Fibroblast of lung (primary cell): ENCODE data around the gene GRAMD4.

Experiments
- EZH2 ChIP-seq: IDR thresholded peaks from 2 replicates; pipeline ENCODE4 v1.5.1; 2012; ENCODE audit warnings: low read length, control low read depth, mild to moderate bottlenecking; ENCODE audit errors: missing control alignments
- TF ChIP-seq, protein P1 (sequence below), 2 donors: IDR thresholded peaks in 1 of 2; conservative IDR thresholded peaks in 1 of 2; 1 replicate in 1 of 2; 2 replicates in 1 of 2; pipeline ENCODE4 v1.5.1; 2011 to 2012; ENCODE audit warnings: low read length in 2 of 2, control low read depth in 1 of 2, inconsistent platforms in 1 of 2, low read depth in 1 of 2, mild to moderate bottlenecking in 1 of 2

DNA sequence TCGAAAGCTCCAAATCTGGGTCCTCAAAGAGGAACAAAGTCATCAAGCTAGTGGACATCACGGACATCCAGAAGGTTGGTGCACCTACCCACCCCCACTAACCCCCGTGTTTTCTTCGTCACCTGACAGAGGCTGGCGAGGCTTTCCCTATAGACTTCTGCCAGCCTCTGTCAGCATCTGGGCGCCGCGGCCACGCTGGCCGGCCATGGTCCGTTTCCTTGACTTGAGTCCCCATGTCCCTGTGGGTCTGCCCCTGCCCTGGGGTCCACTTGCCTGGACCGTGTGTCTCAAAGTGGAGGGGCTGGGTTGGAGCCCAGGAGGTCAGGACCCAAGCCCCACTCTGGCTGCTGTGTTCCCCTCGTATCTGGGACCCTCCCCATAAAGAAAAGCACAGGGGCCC lies 55.3 kb downstream of the GRAMD4 start:
- TF ChIP-seq, protein P1, sequence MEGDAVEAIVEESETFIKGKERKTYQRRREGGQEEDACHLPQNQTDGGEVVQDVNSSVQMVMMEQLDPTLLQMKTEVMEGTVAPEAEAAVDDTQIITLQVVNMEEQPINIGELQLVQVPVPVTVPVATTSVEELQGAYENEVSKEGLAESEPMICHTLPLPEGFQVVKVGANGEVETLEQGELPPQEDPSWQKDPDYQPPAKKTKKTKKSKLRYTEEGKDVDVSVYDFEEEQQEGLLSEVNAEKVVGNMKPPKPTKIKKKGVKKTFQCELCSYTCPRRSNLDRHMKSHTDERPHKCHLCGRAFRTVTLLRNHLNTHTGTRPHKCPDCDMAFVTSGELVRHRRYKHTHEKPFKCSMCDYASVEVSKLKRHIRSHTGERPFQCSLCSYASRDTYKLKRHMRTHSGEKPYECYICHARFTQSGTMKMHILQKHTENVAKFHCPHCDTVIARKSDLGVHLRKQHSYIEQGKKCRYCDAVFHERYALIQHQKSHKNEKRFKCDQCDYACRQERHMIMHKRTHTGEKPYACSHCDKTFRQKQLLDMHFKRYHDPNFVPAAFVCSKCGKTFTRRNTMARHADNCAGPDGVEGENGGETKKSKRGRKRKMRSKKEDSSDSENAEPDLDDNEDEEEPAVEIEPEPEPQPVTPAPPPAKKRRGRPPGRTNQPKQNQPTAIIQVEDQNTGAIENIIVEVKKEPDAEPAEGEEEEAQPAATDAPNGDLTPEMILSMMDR (conservative IDR thresholded peaks at IDR 0.05 in 1 of 2, IDR thresholded peaks at IDR 0.05 in 1 of 2; ENCODE audit: low read depth in 1 of 2, low read length in 2 of 2) = no peak
- TF ChIP-seq EZH2 = no peak
